GM18511 (cell line): ENCODE results near the gene ADARB2.

Experiments
- ATAC-seq: cut with Tn5 transposase; IDR thresholded peaks from one replicate; pipeline ENCODE4 v1.9.1; 2021; ENCODE audit warnings: mild to moderate bottlenecking, moderate library complexity; ENCODE audit not compliant: unreplicated experiment

ADARB2 gene

DNA sequence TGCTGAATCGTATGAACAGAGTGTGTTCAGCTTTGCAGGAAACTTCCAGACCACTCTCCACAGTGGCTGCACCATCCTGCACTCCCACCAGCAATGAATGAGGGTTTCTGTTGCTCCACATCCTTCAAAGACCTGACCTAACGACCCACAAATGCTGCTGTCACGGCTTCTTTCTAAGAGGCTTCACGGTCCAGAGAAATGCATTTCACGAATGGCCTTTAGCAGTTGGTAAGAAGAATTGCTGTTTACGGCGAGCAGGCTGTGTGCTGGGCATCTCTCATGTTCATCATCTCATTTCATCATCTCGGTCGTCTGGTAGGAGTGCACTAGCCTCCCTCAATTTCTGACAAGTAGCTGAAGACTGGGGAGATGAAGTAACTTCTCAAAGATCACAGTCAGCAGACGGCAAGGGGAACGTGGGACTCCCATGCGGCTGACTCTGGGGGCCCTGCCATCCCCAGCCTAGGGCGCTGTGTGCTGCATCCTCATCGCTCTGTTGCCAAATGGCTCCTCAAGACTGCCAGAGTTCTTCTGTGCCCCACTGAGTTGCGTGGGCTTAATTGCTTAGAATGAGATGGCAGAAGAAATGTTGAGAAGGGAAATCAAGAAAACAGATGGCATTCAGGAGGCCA is 72.9 kb downstream of the ADARB2 start:
- no peak for ATAC-seq

DNA sequence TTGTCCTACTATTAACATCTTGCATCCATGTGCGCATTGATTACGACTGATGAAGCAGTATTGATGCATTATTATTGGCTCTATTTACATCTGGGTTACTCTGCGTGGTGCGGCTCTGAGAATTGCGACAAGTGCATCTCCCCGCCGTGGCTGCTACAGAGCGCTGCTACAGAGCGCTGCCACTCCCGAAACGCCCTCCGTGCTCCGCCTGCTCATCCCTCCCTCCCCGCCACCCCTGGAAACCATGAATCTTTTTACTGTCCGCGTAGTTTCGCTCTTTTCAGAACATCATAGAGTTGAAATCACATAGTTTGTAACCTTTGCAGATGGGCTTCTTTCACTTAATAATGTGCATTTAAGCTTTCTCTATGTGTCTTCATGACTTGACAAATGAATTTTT is 74.1 kb downstream of the ADARB2 start:
- no peak for ATAC-seq

DNA sequence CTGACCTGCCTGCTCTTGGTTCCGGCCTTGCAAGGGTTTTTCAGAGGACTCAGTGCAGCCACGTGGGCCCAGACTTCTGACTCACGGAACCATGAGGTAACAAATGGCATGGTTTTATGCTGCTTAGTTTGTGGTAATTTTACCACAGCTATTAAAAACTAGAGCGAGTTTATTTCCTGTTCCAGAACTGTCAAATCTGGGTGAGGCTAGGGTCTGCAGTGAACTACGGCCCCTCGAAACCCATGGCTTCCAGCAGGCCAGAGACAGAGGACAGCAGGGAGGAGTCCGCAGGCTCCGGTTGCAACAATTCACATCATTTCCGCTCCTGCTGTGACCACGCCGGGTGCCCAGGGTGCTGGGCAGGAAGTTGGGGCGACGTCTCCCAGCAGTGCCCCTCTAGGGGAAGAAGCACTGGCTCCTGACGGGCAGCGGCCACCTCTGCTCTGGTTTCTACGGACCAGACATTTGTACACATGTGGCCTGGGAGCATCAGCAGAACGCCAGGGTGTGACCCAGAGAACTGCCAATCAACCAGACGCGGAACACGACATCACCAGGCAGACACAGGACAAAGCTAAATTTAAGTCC is 74.8 kb downstream of the ADARB2 start:
- peak; percentile 45 for ATAC-seq

DNA sequence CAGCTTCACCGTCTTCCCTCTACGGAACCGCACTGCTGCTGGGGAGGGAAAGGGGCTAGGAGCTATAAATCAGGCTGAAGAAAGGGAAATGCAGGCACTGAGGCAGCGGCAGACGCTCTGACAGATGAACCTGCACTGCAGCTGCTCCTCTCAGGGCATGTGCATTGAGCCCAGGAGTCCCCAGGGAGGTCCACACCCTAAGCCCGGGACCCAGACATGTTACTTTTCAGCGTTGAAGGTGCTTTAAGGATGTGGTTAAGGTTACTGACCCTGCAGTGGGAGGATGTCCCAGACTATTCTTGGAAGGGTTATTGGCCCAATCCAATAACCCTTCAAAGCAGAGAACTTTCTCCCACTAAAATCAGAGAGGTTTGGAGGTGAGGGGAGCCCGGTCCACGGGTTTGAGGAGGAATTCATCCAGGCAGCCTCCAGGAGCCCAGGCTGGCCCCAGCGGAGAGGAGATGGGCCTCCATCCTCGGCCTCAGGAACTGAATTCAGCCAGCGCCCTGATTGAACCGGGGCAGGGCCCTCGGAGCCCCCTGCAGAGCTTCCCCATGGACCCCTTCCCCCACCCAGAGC is 75.4 kb downstream of the ADARB2 start:
- ATAC-seq: peak; percentile 84

DNA sequence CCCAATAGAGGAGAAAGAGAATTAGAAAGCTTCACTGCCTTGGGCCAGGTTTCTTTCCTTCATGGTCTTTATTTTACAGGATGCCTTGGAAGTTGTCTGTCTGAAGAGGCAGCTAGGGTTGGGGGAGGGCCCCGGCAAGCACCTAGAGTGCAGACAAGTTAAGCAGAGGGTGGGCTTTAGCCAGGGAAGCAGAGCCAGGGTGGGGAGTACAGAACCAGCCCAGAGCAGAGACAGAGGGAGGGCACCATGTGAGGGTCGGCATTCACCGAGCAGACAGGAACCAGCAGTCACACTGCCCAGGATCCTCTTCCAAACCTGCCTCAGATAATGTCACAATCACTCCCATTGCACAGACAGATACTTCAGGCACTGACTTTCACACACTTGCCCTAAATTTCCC is 75.9 kb downstream of the ADARB2 start:
- ATAC-seq: peak; percentile 7

DNA sequence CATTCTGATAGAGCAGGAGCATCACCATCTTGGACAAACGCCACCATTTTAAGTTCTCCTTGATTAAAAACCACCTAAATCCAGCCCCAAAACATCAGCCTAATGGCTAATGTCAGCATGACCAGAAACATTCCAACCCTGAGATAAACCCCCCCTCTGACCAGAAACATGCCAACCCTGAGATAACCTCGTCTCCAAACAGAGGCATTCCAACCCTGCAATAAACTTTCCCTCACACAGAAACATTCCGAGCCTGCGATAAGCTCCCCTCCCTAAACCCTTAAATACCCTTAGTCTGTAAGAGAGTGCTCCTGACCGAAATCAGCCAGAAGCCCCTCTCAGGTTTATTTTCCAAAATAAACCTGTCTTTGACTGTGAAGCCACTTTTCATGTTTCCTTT is 76.5 kb downstream of the ADARB2 start:
- no peak for ATAC-seq

DNA sequence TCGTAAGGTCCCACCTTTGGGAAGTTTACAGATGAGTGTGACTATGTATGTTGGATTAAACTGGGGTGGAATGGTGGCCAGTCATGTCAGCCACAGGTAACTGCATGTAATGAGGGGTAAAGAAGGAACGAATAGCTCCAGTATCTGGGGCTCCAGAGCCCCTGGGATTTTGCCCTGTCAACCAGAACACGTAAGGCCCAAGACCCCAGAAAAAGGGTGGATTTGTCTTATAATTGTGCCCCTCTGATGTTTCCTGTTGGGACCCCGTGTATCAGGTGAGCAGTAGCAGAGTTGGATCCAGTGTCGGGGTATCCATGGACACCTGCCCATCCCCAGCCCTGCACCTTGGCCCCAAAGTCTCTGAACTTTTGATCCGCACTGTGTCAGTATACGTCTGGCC is 76.9 kb downstream of the ADARB2 start:
- no peak for ATAC-seq

DNA sequence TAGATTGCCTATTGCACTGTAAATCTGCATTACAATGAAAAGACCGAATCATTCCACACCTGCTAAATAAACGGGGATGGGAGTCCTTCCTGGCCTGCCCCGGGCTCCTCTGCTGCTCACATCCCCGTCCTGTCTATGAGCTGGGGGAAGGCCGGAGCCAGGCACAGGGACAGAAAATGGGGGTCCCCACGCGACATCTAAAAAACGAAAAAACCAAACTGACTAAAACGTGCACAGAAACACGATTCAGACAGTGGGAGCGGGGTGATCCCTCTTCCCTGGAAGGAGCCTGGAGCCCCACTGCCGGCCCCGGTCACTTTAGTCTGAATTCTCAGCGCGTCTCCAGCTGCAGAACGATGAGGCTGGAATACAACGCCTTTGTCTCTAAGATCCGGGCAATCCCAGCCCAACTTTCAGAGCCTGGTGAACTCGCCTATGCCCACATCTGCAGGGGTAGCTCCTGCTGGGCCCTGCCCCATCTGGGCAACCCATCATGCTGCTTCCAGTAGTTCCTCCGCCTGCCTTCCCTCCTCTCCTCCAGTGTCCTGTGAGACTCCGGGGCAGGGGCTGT is 78.0 kb downstream of the ADARB2 start:
- no peak for ATAC-seq

DNA sequence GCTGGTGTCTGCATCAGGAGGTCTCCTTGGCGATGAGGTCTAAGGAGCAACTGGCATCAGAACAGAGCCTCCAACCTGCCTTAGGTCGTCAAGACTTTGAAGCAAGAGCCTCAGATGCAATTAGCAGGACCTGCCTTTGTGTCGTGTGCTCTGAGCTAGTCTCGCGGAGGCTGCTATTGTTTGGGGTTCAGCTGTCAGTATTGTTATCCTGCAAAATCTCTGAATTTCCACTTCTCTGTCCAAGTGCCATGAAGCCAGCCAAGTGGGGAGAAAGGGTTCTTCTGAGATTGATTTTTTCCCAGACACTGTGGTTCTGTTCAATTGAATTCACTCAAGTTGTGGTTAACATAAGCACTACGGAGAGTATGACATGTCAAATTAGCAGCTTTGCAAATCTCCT is 78.7 kb downstream of the ADARB2 start:
- ATAC-seq: no peak

DNA sequence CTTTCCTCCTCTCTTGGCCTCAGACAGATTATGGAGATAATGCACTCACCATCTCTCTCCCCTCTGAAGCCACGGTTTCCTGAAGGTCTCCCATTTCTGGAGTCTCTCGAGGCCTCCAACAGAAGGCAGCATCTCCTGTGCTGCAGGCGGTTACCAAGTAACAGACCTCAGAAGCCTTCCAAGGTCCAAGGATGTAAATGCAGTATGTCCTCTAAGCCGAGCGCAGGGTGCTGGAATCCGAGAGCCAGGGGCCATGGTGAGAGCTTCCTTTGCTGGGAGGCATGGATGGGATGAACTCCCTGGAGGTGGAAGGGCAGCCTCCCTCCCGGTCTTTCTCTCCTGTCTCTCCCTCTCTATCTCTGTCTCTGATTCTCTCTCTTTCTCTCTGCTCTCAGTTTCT is 79.8 kb downstream of the ADARB2 start:
- no peak for ATAC-seq

DNA sequence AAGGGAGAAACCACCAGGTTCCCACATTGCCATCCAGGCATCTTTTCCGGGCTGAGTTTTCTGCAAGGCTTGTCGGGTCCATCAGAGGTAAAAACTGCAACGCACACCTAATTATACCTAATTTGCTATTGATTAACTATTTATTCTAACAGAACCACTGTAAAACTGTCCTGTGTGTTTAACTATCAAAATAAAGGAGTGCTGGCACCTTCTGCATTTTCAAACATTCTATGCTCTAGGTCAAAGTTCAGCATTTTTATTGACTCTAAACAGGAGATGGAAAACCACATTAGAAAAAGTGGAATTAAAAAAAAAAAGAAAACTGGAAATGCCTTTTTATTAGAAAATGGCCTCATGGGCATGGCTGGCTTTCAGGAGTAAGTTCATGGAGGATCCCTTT is 82.0 kb downstream of the ADARB2 start:
- ATAC-seq: no peak

DNA sequence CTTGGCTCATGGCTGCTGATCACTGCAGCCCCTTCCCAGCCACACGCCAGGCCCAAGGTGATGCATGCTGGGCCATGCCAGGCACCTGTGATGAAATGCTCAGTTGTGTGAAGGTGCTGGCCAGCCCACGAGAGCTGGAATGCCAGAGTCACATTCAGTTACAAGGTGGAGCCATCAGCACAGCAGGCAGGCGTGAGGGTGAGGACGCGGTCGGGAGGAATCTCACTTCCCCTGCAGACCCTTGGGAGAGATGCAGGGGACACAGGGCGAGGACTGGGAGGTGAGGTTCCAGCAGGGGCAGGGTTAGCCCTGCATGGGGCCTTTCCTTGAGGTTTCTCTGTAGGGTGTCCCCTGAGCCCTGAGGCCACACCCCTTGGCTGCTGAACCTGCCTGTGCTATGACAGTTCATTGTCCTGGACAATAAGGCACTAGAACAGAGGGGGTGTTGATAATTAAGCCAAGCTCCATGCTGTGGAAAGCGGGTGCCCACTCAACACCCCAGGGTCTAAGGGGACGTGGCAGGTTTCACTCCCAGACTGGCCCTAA is 82.4 kb downstream of the ADARB2 start:
- ATAC-seq: no peak

DNA sequence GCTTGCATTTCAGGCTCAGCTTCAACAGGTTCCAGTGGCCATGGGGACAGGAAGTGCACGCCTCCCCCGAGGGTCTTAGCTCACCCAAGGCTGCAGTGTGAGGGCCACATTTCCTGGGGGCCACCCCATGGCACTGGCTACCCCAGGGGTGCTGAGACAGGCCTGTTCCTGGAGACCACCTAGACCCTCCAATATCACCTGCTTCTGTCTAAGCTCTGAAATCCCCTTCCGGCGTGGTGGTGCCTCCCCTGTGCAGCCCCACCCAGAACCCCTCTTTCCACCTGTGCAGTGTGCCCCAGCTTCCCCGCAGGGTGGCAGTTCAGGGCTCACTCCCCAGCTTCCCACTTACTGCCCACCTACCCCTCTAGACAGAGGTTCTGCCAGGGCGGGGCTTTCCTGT is 83.1 kb downstream of the ADARB2 start:
- ATAC-seq: no peak

DNA sequence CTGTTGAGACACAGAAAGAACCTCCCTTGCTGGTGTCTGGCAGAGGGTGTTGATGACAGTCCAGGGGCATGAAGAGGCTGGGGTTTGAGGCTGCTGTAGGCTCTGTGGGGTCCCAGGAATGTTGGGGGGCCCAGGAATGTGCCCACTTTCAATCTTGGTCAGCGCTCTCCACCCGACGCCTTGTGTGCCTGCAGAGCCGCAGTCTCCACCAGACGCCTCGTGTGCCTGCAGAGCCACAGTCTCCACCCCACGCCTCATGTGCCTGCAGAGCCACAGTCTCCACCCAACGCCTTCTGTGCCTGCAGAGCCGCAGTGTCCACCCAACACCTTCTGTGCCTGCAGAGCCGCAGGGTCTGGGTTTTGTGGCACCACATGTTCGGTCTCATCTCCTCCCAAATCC is 84.0 kb downstream of the ADARB2 start:
- no peak for ATAC-seq

DNA sequence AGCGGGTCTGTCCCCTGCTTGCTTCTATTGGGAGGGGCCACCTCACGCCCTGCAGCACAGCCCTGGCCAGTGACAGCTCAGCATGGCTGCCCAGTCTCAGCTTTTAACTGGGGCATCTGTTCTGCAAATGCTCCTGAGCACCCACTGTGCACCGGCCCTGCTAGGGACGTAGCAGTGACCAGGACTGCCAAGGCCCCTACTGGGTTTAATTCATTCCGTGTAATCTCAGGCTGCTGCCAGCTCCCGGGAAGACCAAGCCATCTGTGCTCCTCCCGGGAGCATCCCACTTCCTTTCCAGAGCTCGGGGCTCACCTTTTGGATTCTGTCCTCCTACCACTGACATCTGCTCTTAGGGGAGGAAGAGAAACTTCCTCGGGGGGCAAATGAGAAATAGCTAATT is 85.2 kb downstream of the ADARB2 start:
- ATAC-seq: no peak

DNA sequence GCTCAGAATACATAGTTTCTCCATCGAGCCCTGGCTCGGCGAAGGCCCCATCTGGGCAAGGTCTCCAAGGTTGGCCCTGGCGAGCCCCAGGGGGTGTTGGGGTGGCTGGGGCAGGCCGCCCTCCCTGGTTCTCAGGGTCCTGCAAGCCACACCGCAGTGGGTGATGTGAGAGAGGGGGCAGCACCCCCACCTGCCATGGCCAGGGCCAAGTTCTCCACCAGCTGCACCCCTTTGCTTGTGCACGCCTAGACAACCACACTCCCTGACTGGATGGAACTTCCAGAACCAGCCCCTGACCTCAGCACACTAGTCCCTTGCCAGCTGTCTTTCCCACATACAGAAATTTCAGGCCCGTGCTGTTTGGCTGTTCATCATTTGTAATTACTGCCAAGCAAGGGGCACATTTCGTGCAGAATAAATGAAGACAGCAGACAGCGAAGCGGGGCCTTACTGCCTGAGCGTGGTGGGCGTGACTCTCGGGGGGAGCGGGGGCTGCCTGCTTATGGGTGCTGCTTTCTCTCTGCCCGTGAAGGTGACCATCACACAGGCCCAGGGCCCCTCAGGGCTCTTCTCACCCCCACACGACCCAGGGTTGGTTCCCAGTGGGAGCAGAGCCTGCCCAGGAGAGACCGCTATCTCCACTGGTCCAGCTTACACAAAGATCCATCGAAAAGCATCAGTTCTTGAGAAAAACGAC is 85.9 kb downstream of the ADARB2 start:
- no peak for ATAC-seq

DNA sequence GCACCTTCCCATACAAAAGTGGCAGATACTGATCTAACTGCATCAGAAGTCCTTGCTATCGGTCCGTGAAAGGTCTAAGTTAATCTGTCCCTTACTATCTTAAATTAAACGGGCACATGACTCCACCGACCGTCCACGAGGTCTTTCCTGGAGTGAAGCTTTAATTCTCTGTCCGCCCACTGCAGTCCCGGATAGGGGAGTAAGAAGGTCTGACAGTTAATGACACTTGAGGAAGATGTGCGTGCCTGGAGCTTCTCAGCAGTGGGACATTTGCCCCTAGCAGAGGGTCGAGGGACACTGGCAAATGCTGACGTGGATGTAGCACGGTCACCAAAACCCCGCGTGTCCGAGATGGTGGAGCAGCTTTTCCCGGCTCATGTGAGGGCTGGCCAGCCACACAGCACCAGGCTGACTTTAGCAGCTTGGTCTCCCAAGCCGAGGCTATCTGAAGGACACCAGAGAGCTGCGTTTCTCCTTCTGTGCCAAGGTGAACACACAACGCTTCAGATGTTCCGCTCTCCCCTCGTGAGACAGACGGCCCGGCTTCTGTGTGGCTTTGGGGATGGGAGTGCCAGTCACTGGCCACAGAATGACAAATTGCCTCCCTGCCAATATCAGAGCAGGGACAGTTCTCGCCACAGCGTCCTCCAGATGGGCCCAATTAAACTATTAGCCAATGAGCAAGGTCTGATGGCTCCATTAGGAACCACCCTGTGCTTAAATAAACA is 86.6 kb downstream of the ADARB2 start:
- ATAC-seq: no peak

DNA sequence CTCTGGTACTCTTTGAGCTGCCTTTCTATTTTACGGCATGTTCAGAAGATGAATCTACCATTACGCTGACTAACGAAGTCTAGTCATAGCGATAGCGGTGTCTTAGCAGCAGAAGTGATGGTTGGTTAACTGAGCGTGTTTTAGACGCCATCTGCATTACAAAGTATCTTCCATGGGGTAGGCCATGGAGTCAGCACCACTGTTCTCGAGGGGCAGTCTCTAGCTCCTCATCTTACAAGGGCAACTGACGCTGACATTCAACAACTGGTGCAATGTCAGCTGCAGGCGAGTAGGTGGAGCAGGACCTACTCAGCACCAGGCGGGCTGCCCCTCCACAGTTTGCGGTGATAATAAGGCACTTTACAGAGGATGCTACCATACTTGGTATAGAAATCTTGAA is 88.7 kb downstream of the ADARB2 start:
- ATAC-seq: peak; percentile 79

DNA sequence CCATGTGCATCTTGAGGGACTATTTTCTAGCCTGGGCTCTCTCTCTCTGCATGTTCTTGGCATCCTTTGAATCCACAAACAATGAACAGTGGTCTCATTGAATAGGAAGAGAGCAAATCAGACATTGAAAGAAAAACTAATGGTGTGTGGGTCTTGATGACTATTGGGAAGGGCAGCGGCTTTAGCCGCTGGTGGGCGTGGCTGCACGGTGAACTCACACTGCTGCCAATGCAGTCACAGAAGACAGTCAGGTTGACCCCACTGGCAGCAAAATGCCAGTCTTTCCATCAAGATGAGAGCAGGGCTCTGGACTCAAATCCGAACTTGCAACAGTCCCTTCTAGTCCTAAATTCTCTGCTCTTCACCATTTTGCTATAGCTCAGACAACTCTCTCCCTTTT is 91.0 kb downstream of the ADARB2 start:
- no peak for ATAC-seq

DNA sequence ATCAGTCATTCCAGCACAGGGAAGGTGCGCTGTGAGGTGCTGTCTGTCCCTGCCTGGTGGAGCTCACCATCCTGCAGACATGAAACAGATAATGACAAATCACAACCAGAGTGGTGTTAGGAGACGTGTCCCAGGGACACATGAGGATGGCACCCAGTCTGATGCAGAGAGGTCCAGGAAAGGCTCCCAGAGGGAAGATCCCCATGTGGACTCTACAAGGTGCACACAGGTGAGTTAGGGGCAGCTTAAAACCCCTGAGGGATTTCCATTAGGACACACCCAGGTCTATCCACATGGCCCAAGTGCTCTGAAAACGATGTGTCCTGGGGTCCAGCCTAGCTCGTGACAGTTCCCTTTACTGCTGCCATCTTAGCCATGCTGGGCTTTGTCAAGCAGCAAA is 91.4 kb downstream of the ADARB2 start:
- ATAC-seq: no peak

DNA sequence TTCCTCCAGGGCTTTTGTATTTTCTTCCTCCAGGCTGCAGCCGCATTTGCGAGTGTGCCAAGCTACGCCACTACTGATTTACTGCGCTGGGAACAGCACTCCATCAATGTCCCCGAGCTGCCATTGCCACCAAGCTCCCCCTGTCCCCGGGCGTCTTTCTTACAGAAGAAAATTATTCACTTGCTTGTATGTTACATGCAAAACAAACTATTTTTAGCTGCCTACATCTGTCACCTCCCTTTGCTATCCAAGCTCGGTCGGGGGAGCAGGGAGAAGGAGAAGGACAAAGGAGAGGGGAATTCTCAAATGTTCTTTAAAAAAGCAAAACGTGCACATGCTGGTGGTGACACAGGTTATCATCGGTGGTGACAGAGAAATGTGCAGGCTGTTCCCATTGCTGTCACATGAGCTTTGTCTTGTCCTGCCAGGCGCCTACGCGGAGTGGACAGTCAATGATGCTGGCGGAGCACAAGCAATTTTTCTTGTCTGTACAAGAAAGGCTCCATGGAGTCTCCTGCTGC is 93.1 kb downstream of the ADARB2 start:
- no peak for ATAC-seq
